Measurements from ENCODE around the gene LILRB3. TPM values are rescaled to one million over a fixed set of nuclear protein-coding genes. Genes with fewer than 3 reads are reported as not detected.
A peak's percentile ranks its signal among the peaks of the same experiment; 100 is the strongest.
"Not testable (repeated sequence)": the region's sequence is repeated elsewhere in the genome, so short reads cannot be mapped to it uniquely, and the experiment has no call there.

The LILRB3 gene
- 1 to 10 TPM in 2 of 4 donors, under 1 TPM in 2; 0.83 to 1.7 (median 1.1) TPM for polyA plus RNA-seq (ENCODE audit: insufficient read length in 4 of 4)

- DNase-seq (ENCODE audit: low read depth in 4 of 4, low spot score in 3 of 4), result not testable (repeated sequence)
Measured at GRCh38 chr19:54222474-54223276, at the start of gene LILRB3. LILRB3 (minus strand) TSS chr19:54223007; CDS start chr19:54222976, 31 bp downstream.

DNA sequence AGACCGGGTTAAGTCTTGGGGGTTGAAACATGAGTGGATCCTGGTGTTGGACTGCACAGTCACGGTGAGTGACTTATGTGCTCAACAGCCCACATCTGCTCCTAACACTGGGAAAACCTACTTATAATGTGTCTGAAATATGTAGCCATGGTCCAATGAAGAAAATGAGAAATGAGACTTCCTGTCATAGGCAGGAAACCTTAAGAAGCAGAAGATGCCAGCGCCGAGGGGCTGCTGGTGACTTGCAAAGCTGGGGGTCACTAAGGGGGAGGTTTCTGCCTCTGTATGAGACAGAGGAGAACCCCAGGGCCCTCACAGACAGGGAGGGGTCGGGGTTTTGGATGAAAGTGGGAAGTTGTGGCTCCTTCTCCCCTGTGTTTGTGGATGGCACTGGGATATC lies 49.4 kb upstream of the LILRB3 start:
- not testable (repeated sequence) for DNase-seq (ENCODE audit: low read depth in 4 of 4, low spot score in 3 of 4)

- DNase-seq (ENCODE audit: low read depth in 4 of 4, low spot score in 3 of 4), result not testable (repeated sequence)
Measured at GRCh38 chr19:54271587-54271986, 48.8 kb upstream of the LILRB3 start.

DNA sequence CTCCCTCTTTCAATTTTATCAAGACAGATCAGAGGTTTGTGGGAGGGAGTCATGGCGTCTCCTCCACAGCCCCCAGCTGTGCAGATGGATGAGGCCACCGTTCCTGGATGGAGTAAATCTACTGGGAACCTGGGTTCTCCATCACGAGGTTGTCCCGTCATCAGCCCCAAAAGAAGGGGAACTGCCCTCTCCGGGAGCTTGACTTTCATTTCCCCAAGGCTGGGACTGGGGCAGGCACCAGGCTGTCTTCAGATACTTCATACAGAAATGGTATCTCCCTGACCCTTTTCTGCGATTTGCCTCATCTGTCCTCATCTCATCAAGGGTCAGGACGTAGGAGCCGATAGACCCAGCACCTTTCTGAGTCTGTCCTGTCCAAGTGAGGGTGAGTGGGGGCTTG lies 48.3 kb upstream of the LILRB3 start:
- DNase-seq (ENCODE audit: low read depth in 4 of 4, low spot score in 3 of 4), result no peak

GRCh38 chr19:54268936-54269335 lies 46.1 kb upstream of the LILRB3 start:
- no peak for DNase-seq (ENCODE audit: low read depth in 4 of 4, low spot score in 3 of 4)

GRCh38 chr19:54266133-54266532 lies 43.3 kb upstream of the LILRB3 start:
- DNase-seq (ENCODE audit: low read depth in 4 of 4, low spot score in 3 of 4), result peak; percentile 58 to 83 (median 72)

GRCh38 chr19:54262470-54262869 lies 39.7 kb upstream of the LILRB3 start:
- no peak for DNase-seq (ENCODE audit: low read depth in 4 of 4, low spot score in 3 of 4)

DNA sequence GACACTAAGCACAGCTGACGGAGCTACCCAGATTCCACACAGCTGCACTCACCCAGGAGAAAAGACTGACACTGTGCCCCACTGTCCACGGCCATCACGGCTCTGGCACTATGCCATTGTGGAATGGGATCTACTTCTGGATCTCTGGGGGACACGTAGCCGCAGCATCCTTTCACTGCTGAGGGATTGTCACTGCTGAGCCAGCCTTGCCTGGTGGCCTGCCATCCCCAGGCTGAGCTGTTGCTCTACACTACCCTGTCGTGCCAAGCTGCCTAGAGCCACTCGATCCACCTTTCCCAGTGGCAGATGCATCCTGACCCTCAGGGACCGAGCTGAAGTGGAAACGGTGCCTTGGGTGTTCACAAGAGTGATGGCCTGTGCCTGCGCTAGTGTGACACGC lies 39.3 kb upstream of the LILRB3 start:
- no peak for DNase-seq (ENCODE audit: low read depth in 4 of 4, low spot score in 3 of 4)

- no peak for DNase-seq (ENCODE audit: low read depth in 4 of 4, low spot score in 3 of 4)
Measured at GRCh38 chr19:54257116-54257480, 34.3 kb upstream of the LILRB3 start, which contains the start of gene LILRB5. LILRB5 (minus strand) TSS chr19:54257273; CDS start chr19:54257193, 80 bp downstream.

DNA sequence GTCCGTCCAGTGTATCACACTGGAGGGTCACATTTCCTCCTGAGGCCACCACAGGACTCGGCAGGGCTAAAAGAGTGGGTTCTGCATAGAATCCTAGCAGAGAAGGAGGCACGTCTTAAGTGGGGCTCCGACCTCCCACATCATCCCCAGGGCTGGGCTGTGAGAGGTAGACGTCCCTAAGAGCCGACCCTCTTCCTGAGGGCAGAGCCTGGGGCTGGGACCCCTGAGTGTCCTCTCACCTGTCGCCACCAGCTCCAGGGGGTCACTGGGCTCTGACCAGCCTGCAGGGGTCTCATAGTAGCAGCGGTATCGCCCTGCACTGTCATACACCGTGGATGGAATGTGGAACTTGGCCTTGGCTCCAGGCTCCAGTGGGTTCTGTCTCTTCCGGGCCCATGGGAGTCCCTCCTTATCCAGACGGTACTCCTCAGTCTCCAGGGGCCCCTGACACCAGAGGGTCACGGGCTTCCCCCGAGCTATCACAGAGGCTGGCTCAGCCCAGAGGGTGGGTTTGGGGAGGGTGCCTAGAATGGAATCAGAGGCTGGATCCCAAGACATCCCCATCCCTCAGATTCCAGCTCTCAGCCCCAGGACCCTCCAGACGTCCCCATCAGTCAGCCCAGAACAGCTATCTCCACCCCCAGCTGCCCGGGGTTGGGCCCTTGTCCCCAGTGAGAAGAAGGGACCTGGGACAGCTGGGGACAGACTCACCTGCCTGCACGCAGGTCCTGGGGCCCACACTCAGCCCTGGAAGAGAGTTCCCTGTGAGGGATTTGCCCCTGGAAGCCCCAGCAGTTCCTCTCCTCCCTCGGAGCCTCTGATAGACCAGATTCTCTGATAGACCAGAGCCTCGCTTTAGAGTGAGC lies 33.7 kb upstream of the LILRB3 start:
- no peak for DNase-seq (ENCODE audit: low read depth in 4 of 4, low spot score in 3 of 4)

- DNase-seq (ENCODE audit: low read depth in 4 of 4, low spot score in 3 of 4), result no peak
Measured at GRCh38 chr19:54255105-54255775, 32.4 kb upstream of the LILRB3 start.

GRCh38 chr19:54254195-54254906 lies 31.5 kb upstream of the LILRB3 start:
- DNase-seq (ENCODE audit: low read depth in 4 of 4, low spot score in 3 of 4), result no peak

DNA sequence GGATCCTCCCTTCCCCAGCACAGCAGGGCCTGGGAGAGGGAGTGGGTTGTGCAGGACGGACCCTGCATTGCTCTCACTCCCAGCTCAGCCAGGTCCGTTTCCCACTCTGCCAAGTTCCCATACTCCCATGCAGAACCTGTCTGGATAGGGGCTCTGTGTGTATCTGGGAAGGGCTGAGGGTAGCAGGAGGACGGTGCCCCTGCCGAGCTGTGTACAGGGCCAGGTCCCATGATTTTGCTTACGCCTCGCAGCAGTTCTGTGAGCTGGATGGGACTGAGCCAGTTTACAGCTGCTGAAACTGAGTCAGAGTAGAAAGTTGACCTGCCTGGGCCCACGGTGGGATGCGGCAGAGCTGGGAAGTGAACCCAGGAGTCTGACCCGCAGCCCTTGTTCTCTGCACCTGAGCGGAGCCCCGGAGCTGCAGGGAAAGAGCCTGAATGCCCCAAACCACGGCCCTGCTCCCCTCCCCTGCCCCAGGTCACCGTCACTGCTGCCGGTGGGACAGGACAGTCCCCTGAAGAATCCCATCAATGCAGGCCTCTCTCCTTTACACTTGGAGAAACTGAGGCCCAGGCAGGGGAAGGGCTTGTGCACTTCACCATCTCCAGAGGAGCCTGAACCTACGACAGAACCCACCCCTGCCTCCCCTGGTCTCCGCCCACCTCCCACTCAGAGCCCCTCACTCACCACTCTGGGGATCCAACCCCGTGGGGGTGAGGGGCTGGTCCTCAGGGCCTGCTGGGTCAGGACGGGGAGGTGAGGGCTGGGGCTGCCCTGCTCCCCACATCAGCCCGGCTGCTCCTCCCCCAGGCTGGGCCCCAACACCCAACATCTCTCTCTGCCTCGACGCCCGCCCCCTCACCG lies 30.8 kb upstream of the LILRB3 start:
- no peak for DNase-seq (ENCODE audit: low read depth in 4 of 4, low spot score in 3 of 4)

GRCh38 chr19:54252845-54253244 lies 30.0 kb upstream of the LILRB3 start:
- no peak for DNase-seq (ENCODE audit: low read depth in 4 of 4, low spot score in 3 of 4)

DNA sequence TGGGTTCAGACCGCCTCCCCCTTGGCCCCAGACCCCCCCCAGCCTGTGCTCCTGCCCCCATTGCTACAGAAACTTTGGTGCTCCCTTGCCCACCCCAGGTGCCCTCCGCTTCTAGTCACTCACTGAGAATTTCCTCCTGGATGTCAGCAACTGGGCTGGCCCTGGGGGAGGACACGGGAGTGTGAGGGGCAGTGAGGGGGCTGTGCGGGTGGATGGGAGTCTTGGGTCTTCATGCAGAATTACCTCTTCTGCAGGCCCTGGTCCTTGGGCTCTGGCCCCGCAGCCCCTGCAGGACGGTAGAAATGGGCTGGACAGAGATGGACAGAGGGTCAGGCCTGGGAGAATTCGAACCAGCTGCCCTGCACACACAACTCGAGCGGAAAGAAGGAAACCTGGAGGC lies 29.4 kb upstream of the LILRB3 start:
- no peak for DNase-seq (ENCODE audit: low read depth in 4 of 4, low spot score in 3 of 4)

- no peak for DNase-seq (ENCODE audit: low read depth in 4 of 4, low spot score in 3 of 4)
Measured at GRCh38 chr19:54248016-54248601, 25.3 kb upstream of the LILRB3 start.

DNA sequence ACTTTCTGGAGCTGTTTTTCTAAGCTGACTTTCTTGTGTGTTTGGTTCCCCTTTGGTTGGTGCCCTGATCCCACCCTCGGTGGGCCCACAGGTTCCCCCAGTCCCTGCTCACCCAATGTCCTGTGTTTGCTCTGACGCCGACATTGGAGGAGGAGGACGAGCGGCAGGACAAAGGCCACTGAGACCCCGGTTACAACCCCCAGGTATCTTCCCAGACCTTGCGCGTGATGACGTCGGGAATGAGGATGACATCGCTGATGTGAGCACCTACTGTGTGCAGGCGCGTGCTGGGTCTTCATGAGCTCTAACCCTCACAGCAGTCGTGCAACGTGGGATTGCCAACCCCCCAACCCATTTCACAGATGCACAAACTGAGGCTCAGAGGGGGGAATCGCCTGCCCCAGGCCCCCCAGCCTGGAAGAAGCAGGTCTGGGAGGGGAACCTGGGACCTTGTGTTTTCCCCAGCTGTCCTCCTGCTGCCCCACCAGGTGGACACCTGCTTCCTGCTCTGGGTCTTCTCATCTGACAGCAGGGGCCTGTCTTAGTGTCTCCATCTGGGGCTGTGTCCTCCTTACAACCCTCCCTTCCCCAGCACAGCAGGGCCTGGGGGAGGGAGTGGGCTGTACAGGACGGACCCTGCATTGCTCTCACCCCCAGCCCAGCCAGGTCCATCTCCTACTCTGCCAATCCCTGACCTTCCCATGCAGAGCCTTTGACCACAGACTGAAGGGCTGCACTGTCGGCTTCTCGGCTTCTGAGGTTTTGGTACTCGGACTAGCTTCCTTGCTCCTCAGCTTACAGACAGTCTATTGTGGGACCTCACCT lies 24.5 kb upstream of the LILRB3 start:
- DNase-seq (ENCODE audit: low read depth in 4 of 4, low spot score in 3 of 4), result no peak

DNA sequence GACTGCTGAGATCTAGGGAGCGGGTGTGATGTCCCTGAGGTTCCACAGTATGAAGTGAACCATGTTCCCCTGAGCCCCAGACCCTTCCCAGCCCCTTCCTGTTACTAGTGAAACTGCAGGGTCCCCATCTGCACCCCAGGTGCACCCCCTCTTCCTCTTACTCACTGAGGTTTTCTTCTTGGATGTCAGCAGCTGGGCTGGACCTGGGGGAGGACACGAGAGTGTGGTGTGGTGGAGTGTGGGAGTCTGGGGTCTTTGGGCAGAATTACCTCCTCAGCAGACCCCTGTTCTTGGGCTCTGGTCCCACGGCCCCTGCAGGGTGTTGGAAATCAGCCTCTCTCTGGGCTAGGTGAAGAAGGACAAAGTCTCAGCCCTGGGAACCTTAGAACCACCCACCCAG lies 23.1 kb upstream of the LILRB3 start:
- no peak for DNase-seq (ENCODE audit: low read depth in 4 of 4, low spot score in 3 of 4)

All from right renal pelvis (tissue), 4 donors.